ENCODE results near the gene SEH1L.

SEH1L gene

DNA sequence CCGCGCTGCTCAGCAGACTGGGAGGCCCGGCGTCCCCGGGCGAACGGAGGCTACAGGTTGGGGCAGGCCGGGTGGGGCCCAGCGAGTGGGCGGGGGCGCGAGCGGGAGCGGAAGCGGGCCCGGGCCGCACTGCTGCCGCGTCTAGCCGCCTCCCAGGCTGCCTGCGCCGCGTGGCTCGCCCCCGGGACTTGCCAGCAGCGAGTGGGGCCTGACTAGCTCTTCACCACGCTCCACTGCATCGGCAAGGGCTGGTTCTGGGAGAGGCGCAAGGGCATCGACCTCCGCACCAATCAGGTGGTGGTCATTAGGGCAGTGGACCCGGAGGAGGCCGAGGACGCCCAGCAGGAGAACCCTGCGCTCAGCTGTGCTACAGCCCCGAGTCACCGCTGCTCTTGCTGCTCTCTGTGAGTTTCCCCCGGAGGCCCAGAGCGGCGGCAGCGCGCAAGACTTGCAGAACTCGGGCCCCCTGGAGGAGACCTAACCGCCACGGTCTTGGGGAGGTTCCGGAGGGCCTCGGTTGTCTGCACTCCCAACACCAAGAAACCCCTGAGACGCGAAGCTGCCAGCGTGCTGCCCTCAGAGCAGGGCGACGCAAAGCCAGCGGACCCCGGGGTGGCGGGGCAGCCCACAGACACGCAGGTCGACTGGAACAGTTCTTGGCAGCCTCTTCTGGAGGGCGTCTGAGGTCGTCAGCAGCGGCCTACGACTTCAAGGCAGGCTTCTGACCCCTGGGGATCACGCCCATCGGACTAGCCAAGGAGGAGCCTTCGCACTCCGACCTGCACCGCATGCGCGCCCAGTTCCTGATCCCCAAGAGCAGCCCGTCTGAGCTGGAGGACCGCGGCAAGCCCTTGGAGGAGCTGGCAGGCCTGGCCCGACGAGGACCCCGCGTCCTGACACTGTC is 36.5 kb upstream of the SEH1L start:
- TF ChIP-seq, protein P1, sequence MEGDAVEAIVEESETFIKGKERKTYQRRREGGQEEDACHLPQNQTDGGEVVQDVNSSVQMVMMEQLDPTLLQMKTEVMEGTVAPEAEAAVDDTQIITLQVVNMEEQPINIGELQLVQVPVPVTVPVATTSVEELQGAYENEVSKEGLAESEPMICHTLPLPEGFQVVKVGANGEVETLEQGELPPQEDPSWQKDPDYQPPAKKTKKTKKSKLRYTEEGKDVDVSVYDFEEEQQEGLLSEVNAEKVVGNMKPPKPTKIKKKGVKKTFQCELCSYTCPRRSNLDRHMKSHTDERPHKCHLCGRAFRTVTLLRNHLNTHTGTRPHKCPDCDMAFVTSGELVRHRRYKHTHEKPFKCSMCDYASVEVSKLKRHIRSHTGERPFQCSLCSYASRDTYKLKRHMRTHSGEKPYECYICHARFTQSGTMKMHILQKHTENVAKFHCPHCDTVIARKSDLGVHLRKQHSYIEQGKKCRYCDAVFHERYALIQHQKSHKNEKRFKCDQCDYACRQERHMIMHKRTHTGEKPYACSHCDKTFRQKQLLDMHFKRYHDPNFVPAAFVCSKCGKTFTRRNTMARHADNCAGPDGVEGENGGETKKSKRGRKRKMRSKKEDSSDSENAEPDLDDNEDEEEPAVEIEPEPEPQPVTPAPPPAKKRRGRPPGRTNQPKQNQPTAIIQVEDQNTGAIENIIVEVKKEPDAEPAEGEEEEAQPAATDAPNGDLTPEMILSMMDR (IDR thresholded peaks at IDR 0.05; ENCODE audit: control insufficient read depth, insufficient read depth, low read depth, low read length, missing control alignments): no peak
- no peak for DNase-seq (ENCODE audit: low read depth)
- no peak overlapping the region for H3K4me3 ChIP-seq (ENCODE audit: control insufficient read depth, low read depth, low read length)

DNA sequence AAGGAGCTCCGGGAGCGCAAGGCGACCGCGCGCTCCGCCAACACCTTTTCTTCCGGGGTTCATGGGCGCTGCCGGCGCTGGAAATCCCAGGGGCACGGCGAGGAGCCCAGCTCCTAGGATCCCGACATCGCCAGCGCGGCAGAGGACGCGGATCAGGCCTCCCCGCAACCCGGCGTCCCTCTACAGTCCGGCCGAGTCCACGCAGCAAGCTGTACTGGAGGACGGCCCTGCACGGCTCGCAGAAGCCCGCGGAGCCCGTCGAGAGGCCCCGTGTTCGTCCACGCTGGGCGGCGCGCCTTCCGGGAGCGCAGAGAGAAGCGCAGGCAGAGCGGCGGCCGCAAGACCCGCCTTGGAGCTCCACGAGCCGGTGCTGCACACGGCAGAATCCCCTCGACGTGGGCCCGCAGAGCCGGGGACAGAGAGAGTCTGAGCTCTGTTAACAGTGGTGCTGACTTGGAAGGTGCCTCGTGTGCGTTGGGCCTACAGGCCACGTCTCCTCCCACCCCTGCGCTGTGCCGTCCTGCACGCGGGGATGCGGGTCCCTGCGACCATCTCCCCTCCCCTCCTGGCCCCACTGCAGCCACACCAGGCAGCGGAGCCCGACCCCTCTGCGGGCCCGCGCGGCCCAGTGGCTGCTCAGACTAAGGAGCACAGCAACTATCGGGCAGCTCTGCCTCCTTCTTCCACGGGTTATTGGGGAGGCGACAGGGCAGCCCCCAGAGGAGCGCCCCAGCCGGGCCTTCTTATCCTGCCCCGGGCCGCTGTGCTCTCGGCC is 35.7 kb upstream of the SEH1L start:
- H3K4me3 ChIP-seq (ENCODE audit: control insufficient read depth, low read depth, low read length): no peak overlapping the region
- TF ChIP-seq, protein P1 (IDR thresholded peaks at IDR 0.05; ENCODE audit: control insufficient read depth, insufficient read depth, low read depth, low read length, missing control alignments): no peak
- no peak for DNase-seq (ENCODE audit: low read depth)

DNA sequence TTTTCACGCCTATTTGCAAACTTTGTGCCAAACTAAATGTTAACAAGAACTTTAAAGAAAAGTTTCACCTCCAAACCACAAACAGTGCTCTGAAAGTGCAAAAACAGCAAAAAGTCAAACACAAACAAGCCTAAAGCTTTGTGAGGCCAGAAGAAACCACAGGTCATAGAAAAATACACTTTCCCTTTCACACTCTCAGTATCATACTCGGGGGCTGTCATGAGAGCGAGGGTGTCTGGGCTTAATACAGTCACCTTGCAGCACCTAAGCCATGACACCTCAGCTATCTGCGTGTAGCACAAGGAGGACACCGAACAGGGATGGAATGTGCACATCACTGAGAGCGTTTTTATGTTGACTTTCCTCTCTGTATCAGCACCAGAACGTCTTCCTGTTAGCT is 26.6 kb upstream of the SEH1L start:
- H3K4me3 ChIP-seq (ENCODE audit: control insufficient read depth, low read depth, low read length): no peak overlapping the region
- DNase-seq (ENCODE audit: low read depth): no peak
- TF ChIP-seq, protein P1 (IDR thresholded peaks at IDR 0.05; ENCODE audit: control insufficient read depth, insufficient read depth, low read depth, low read length, missing control alignments): no peak

DNA sequence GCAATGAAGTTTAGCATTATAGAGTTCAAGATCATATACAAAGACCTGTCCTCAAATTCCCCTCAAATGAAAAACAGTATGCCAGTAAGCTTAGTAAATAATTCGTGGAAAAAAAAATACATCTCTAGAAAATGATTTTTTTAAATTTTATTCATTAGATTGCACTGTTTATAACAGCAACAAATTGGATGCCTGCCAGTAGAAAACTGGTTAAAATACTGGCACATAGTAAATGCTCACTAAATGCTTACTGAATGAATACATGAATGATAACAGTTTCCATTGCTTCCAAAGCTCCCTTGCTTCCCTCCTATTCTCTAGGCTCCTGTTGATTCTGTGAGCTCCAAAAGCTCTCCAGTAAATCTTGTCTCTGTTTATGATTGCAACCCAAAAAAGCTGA is 25.5 kb upstream of the SEH1L start:
- H3K4me3 ChIP-seq (ENCODE audit: control insufficient read depth, low read depth, low read length): no peak overlapping the region
- TF ChIP-seq, protein P1 (IDR thresholded peaks at IDR 0.05; ENCODE audit: control insufficient read depth, insufficient read depth, low read depth, low read length, missing control alignments): no peak
- no peak for DNase-seq (ENCODE audit: low read depth)

DNA sequence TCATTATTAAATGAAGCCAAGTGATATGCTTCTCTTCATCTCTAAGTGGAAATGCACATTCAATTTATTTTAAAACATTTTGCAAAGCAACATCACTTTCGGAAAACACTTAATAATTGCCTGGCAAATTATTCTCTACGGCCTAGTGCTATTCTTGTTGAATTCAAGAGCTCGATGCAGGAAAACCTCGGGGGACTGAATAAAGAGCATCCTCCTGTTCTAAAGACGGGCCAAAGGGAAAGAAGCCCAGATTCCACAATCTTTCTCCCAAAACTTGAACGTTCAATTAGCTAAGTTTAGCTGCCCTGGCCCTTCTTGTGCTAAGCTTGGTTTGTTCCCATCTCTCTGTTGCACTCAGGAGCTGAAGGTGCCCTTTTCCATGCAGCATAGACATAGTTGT is 23.2 kb upstream of the SEH1L start:
- no peak overlapping the region for H3K4me3 ChIP-seq (ENCODE audit: control insufficient read depth, low read depth, low read length)
- DNase-seq (ENCODE audit: low read depth): no peak
- TF ChIP-seq, protein P1 (IDR thresholded peaks at IDR 0.05; ENCODE audit: control insufficient read depth, insufficient read depth, low read depth, low read length, missing control alignments): no peak

DNA sequence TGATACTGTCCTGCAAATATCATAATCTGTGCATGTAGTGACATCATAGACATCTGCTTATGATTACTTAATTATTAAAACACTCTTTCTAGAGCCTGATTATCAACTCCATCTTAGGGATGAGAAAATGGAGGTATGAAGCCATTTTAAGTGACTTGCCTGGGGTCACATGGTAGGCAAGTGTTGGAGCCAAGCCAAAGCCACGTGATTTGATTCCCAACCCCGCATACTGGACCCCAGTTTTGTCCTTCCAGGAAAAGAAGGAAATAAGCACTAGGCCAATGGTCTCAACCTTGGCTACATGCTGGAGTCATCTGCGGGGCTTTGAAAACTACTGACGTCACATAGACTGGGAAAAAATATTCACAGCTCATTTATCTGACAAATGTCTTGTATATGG is 19.6 kb upstream of the SEH1L start:
- DNase-seq (ENCODE audit: low read depth): no peak
- TF ChIP-seq, protein P1 (IDR thresholded peaks at IDR 0.05; ENCODE audit: control insufficient read depth, insufficient read depth, low read depth, low read length, missing control alignments): no peak
- H3K4me3 ChIP-seq (ENCODE audit: control insufficient read depth, low read depth, low read length): no peak overlapping the region

All from AG09309 (cell line).